GM12891 (cell line): ENCODE results near the gene LTBR.
A peak's percentile ranks its signal among the peaks of the same experiment; 100 is the strongest.

Experiments
- PAX5 ChIP-seq: IDR thresholded peaks from 2 replicates; pipeline ENCODE4 v1.6.1; 2011; ENCODE audit warnings: low read length, moderate library complexity, mild to moderate bottlenecking; ENCODE audit not compliant: insufficient read depth, severe bottlenecking
- POLR2A ChIP-seq: IDR thresholded peaks from 2 replicates; pipeline ENCODE4 v1.6.1; 2011; ENCODE audit warnings: low read depth, low read length, control low read depth
- POLR2AphosphoS5 ChIP-seq: IDR thresholded peaks from 2 replicates; pipeline ENCODE4 v1.6.1; 2011; ENCODE audit warnings: low read depth, low read length, control low read depth
- TAF1 ChIP-seq: IDR thresholded peaks from 2 replicates; pipeline ENCODE4 v1.6.1; 2011; ENCODE audit warnings: low read depth, low read length, control low read depth

DNA sequence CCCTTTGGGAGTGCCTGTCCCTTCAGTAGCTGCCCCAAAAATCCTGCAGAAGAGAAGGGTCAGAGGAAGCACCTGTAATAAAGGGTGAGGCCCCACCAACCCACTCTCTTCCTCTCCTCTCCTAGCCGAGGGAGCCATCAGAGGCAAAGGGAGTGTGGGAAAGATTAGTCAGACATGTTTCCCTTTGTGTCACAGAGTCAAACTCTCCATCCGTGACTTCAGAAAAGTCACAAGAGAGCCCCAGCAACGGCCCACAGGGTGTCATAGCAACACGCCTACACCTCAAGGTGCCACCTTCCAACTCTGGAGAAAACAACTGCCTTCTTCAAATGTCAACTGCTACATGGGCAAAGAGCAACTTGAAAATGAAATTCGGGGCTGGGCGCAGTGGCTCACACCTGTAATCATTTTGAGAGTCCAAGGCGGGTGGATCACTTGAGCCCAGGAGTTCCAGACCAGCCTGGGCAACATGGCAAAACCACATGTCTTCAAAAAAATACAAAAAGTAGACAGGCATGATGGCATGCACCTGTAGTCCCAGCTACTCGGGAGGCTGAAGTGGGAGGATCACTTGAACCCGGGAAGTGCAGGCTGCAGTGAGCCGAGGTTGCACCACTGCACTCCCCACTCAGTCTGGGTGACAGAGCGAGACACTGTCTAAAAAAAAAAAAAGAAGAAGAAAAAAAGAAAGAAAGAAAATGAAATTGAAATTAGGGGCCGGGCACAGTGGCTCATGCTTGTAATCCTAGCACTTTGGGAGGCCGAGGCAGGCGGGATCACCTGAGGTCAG lies 43.1 kb downstream of the LTBR start:
- TF ChIP-seq POLR2AphosphoS5: no peak; the same call in 1 of the 2 replicates
- peak; percentile 21; the same call in 1 of the 2 replicates for TF ChIP-seq POLR2A
- peak; percentile 40 for TF ChIP-seq TAF1
- peak; percentile 97 for TF ChIP-seq PAX5
